Breast epithelium (tissue), 3 donors: Measurements from ENCODE around the gene RPL3.

ENCODE experiments used
- CTCF ChIP-seq, 3 donors: fragments of 450-650 bp; IDR thresholded peaks; one replicate each; pipeline ENCODE4 v1.5.1; 2016 to 2017; ENCODE audit warnings: antibody characterized with exemption in 3 of 3, mild to moderate bottlenecking in 3 of 3, moderate library complexity in 3 of 3
- POLR2A ChIP-seq: fragments of 450-650 bp; IDR thresholded peaks from one replicate; pipeline ENCODE4 v1.6.1; 2016; ENCODE audit warnings: antibody characterized with exemption, mild to moderate bottlenecking, moderate library complexity
- POLR2AphosphoS5 ChIP-seq, 3 donors: sonication (generic); formaldehyde crosslinking; IDR thresholded peaks; one replicate each; pipeline ENCODE4 v1.6.1; 2017; ENCODE audit warnings: antibody characterized with exemption in 3 of 3

GRCh38 chr22:39348909-39349505, 29.6 kb upstream of the RPL3 start:
- no peak for TF ChIP-seq CTCF (IDR thresholded peaks at IDR 0.05)
- no peak for TF ChIP-seq POLR2AphosphoS5 (IDR thresholded peaks at IDR 0.05)
- TF ChIP-seq POLR2A, result no peak
